Smooth muscle cell (in vitro differentiated cells): Measurements from ENCODE around the gene HDAC4. TPM values are rescaled to one million over a fixed set of nuclear protein-coding genes. Genes with fewer than 3 reads are reported as not detected.

Experiments used
- DNase-seq: peaks from one replicate; lab custom pipeline; 2025; ENCODE audit not compliant: unreplicated experiment; lab: John Stamatoyannopoulos, UW
- H2AFZ ChIP-seq: fragments of 200-600 bp; sonication (generic); 2 replicates; pipeline ENCODE4 v1.6.0; 2016; ENCODE audit warnings: antibody characterized with exemption, low read depth, mild to moderate bottlenecking
- H3F3A ChIP-seq: fragments of 200-600 bp; sonication (generic); 2 replicates; pipeline ENCODE4 v1.6.0; 2017; ENCODE audit warnings: antibody characterized with exemption, low read depth
- H3K27ac ChIP-seq: fragments of 200-600 bp; sonication (generic); 2 replicates; pipeline ENCODE4 v1.5.1; 2016; ENCODE audit warnings: low read depth, mild to moderate bottlenecking
- H3K27me3 ChIP-seq: fragments of 200-600 bp; sonication (generic); 2 replicates; pipeline ENCODE4 v1.6.1; 2016; ENCODE audit warnings: low read depth, mild to moderate bottlenecking
- H3K36me3 ChIP-seq: fragments of 200-600 bp; sonication (generic); 2 replicates; pipeline ENCODE4 v1.5.1; 2016; ENCODE audit warnings: low read depth
- H3K4me1 ChIP-seq: fragments of 200-600 bp; sonication (generic); 2 replicates; pipeline ENCODE4 v1.5.1; 2016; ENCODE audit warnings: low read depth
- H3K4me2 ChIP-seq: fragments of 200-600 bp; sonication (generic); 2 replicates; pipeline ENCODE4 v1.6.0; 2016; ENCODE audit warnings: mild to moderate bottlenecking
- H3K4me3 ChIP-seq: fragments of 200-600 bp; sonication (generic); 2 replicates; pipeline ENCODE4 v1.5.1; 2016; ENCODE audit warnings: mild to moderate bottlenecking
- H3K79me2 ChIP-seq: fragments of 200-600 bp; sonication (generic); 2 replicates; pipeline ENCODE4 v1.6.0; 2016; ENCODE audit warnings: low read depth, mild to moderate bottlenecking
- H3K9ac ChIP-seq: fragments of 200-600 bp; sonication (generic); 2 replicates; pipeline ENCODE4 v1.6.0; 2016; ENCODE audit warnings: low read depth
- H3K9me3 ChIP-seq: fragments of 200-600 bp; sonication (generic); replicated peaks from 2 replicates; pipeline ENCODE4 v1.5.1; 2016; ENCODE audit warnings: low read depth
- H4K20me1 ChIP-seq: fragments of 200-600 bp; sonication (generic); 2 replicates; pipeline ENCODE4 v1.6.0; 2016; ENCODE audit warnings: low read depth
- CTCF ChIP-seq: fragments of 200-600 bp; sonication (generic); IDR thresholded peaks from 2 replicates; pipeline ENCODE4 v1.5.1; 2017; ENCODE audit warnings: borderline replicate concordance, mild to moderate bottlenecking, antibody characterized with exemption; ENCODE audit not compliant: insufficient read depth, poor library complexity, severe bottlenecking
- WGBS: methylation state at CpG from one replicate; pipeline ENCODE4 v1.1.7; 2016; ENCODE audit warnings: low lambda C conversion rate; 5-methylcytosine and 5-hydroxymethylcytosine counted together
- polyA plus RNA-seq: library from polyadenylated mRNA; unstranded; fragments of >200 nt; fragmentation: Nextera tagmentation; extraction: Ambion mirVana; gene quantifications from 2 replicates; pipeline ENCODE4 v1.2.1, GENCODE V29; 2016
- total RNA-seq: library from RNA; depleted of rRNA; stranded (reverse); fragments of >200 nt; gene quantifications from 2 replicates; pipeline ENCODE4 v1.2.3, GENCODE V29; 2014

Gene HDAC4
- total and polyA plus RNA-seq, 2 experiments from 2014 or later, result 6.2 to 35.7 TPM

- Histone ChIP-seq H3K36me3 (no peaks in the 10 kb centered on the region), H3F3A (no peaks in the 10 kb centered on the region), H3K4me2 (no peak overlapping the region), H3K4me3 (no peak overlapping the region), H3K4me1 (no peaks in the 10 kb centered on the region), H3K27ac (no peak overlapping the region), H3K9ac (no peak overlapping the region), H3K9me3 (no peaks in the 10 kb centered on the region), H3K79me2 (no peaks in the 10 kb centered on the region), H4K20me1 (no peaks in the 10 kb centered on the region), H3K27me3 (peaks cover 4% of the 10 kb centered on the region), H2AFZ (no peak overlapping the region)
- WGBS, result 90% methylated on average over 13 of the region's 13 CpGs
- DNase-seq, result no peak
- TF ChIP-seq CTCF, result no peak
Measured at GRCh38 chr2:239012936-239013677, 387.7 kb downstream of the HDAC4 start.

- Histone ChIP-seq H3K4me3 (no peak overlapping the region), H3K27me3 (peaks cover 5% of the 10 kb centered on the region), H3K9ac (no peak overlapping the region), H3K4me1 (no peaks in the 10 kb centered on the region), H2AFZ (no peak overlapping the region), H4K20me1 (no peaks in the 10 kb centered on the region), H3K36me3 (no peaks in the 10 kb centered on the region), H3K4me2 (no peak overlapping the region), H3F3A (no peaks in the 10 kb centered on the region), H3K27ac (no peak overlapping the region), H3K9me3 (no peaks in the 10 kb centered on the region), H3K79me2 (no peaks in the 10 kb centered on the region)
- DNase-seq, result no peak
- no peak for TF ChIP-seq CTCF
- WGBS, result 93% methylated on average over 9 of the region's 9 CpGs
Measured at GRCh38 chr2:239012228-239012627, 388.6 kb downstream of the HDAC4 start.

GRCh38 chr2:239009589-239009961 is 391.2 kb downstream of the HDAC4 start:
- no peak for TF ChIP-seq CTCF
- no peaks in the 10 kb centered on the region for H3K9me3 ChIP-seq
- H2AFZ ChIP-seq, result no peak overlapping the region
- no peak overlapping the region for H3K4me3 ChIP-seq
- DNase-seq, result no peak
- H3K79me2 ChIP-seq, result no peaks in the 10 kb centered on the region
- no peaks in the 10 kb centered on the region for H3K36me3 ChIP-seq
- no peak overlapping the region for H3K27ac ChIP-seq
- H3K27me3 ChIP-seq, result peaks cover 5% of the 10 kb centered on the region
- H3K9ac ChIP-seq, result no peak overlapping the region
- H4K20me1 ChIP-seq, result no peaks in the 10 kb centered on the region
- H3F3A ChIP-seq, result no peaks in the 10 kb centered on the region
- H3K4me2 ChIP-seq, result no peak overlapping the region
- 75% methylated on average over 12 of the region's 12 CpGs for WGBS
- no peaks in the 10 kb centered on the region for H3K4me1 ChIP-seq
